ENCODE data around the gene SLC22A23.

DNA sequence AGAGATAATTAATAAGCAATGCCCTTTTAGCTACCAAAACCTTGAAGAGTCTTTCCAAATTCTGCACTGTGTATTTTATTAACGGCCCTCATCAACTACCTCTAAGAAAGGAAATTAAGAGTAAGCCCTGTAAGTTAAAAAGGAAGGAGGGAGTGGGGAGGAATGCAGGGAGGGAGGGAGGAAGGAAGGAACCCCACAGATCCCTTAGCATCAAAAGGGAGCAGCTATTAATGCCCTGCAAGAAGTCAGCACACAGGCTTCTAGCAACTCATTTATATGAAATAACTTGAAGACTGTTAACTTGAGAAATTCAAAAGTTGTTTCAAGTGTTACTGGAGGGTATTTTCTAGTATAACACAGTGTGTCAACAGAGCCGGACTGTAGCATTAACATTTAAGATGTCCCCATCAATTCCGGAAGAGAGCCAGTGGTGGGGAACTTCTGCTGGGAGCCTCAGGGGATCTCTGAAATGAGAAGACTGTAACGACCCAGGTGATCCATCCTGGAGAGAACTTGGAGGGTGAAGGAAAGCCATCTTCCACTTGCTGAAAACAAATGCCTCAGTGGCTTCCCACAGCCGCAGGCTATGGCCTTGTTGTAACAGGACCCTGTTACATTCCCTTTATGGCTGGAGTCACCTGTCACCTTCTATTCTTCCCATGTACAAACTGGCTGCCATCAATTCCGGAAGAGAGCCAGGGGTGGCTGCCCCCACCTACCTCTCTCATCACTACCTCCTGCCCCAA lies 33.2 kb downstream of the SLC22A23 start:
- TF ChIP-seq EZH2 (IDR thresholded peaks at IDR 0.05; ENCODE audit: low read length) = no peak
- TF ChIP-seq, protein P1, sequence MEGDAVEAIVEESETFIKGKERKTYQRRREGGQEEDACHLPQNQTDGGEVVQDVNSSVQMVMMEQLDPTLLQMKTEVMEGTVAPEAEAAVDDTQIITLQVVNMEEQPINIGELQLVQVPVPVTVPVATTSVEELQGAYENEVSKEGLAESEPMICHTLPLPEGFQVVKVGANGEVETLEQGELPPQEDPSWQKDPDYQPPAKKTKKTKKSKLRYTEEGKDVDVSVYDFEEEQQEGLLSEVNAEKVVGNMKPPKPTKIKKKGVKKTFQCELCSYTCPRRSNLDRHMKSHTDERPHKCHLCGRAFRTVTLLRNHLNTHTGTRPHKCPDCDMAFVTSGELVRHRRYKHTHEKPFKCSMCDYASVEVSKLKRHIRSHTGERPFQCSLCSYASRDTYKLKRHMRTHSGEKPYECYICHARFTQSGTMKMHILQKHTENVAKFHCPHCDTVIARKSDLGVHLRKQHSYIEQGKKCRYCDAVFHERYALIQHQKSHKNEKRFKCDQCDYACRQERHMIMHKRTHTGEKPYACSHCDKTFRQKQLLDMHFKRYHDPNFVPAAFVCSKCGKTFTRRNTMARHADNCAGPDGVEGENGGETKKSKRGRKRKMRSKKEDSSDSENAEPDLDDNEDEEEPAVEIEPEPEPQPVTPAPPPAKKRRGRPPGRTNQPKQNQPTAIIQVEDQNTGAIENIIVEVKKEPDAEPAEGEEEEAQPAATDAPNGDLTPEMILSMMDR (optimal IDR thresholded peaks at IDR 0.05 in 1 of 3, IDR thresholded peaks at IDR 0.05 in 1 of 3, conservative IDR thresholded peaks at IDR 0.05 in 1 of 3; ENCODE audit: extremely low read depth in 1 of 3, insufficient read depth in 2 of 3, low read length in 3 of 3) = no peak

All from keratinocyte (primary cell).